ENCODE data around the gene PLA2G7. TPM values are rescaled to one million over a fixed set of nuclear protein-coding genes. Genes with fewer than 3 reads are reported as not detected.

The PLA2G7 gene
- total RNA-seq = under 1 TPM in 2 of 4 donors, not detected in 2; 0.26 to 0.29 TPM

GRCh38 chr6:46734867-46735719 lies at the start of gene PLA2G7:
PLA2G7 (minus strand) TSS chr6:46735375; CDS start chr6:46722891, 12,484 bp downstream.
- TF ChIP-seq CTCF (IDR thresholded peaks at IDR 0.05) (no peak), POLR2A (IDR thresholded peaks at IDR 0.05; ENCODE audit: low read depth) (no peak), EP300 (IDR thresholded peaks at IDR 0.05) (no peak), POLR2AphosphoS5 (IDR thresholded peaks at IDR 0.05) (no peak)
- H3K27ac ChIP-seq (replicated peaks in 1 of 4) = no peak within 1 kb of the TSS
- H3K9me3 ChIP-seq = no peaks in the 10 kb centered on the region
- peaks cover 8 to 18% (median 16%) of the 10 kb centered on the region in 4 donors for H3K4me1 ChIP-seq
- intact Hi-C loops (cut with DNase I) = no loop called here
- DNase-seq (ENCODE audit: extremely low spot score) = no peak
- peaks cover 0 to 39% (median 13%) of the 10 kb centered on the region in 4 donors for H3K27me3 ChIP-seq
- WGBS = under 1% methylated on average over 9 of the region's 73 CpGs
- H3K36me3 ChIP-seq = no peaks in the 10 kb centered on the region
- peak within 1 kb of the TSS; percentile 51 to 63 (median 60) for H3K4me3 ChIP-seq

GRCh38 chr6:46784535-46784934 lies 49.4 kb upstream of the PLA2G7 start:
- intact Hi-C loops (cut with DNase I) = loop anchor here (5.0 kb wide), 1 partner anchor 692 kb away; no protein-coding TSS in a partner anchor
- H3K27me3 ChIP-seq = no peaks in the 10 kb centered on the region
- WGBS = 75% methylated on average over 1 of the region's 1 CpG

GRCh38 chr6:46781478-46782378 lies 46.6 kb upstream of the PLA2G7 start:
- WGBS = 34% methylated on average over 6 of the region's 6 CpGs
- Histone ChIP-seq H3K27ac (replicated peaks in 1 of 4) (no peak overlapping the region), H3K4me1 (no peaks in the 10 kb centered on the region), H3K4me3 (no peak overlapping the region), H3K9me3 (no peaks in the 10 kb centered on the region), H3K27me3 (no peaks in the 10 kb centered on the region), H3K36me3 (no peaks in the 10 kb centered on the region)
- intact Hi-C loops (cut with DNase I) = loop anchor here (5.0 kb wide), 1 partner anchor 689 kb away; no protein-coding TSS in a partner anchor
- no peak for TF ChIP-seq POLR2A (IDR thresholded peaks at IDR 0.05; ENCODE audit: low read depth)
- peak; percentile 37 to 62 (median 47) for TF ChIP-seq CTCF (IDR thresholded peaks at IDR 0.05)
- DNase-seq (ENCODE audit: extremely low spot score) = no peak

More at GRCh38 chr6:46784535-46784934, 49.4 kb upstream of the PLA2G7 start:
- no peaks in the 10 kb centered on the region for H3K4me1 ChIP-seq
- no peak for TF ChIP-seq POLR2A (IDR thresholded peaks at IDR 0.05; ENCODE audit: low read depth)
- no peak for TF ChIP-seq POLR2AphosphoS5 (IDR thresholded peaks at IDR 0.05)
- no peak for TF ChIP-seq EP300 (IDR thresholded peaks at IDR 0.05)
- no peak for TF ChIP-seq CTCF (IDR thresholded peaks at IDR 0.05)
- no peaks in the 10 kb centered on the region for H3K9me3 ChIP-seq
- no peak for DNase-seq (ENCODE audit: extremely low spot score)
- H3K27ac ChIP-seq (replicated peaks in 1 of 4) = no peak overlapping the region
- no peaks in the 10 kb centered on the region for H3K36me3 ChIP-seq
- no peak overlapping the region for H3K4me3 ChIP-seq

GRCh38 chr6:46777476-46778346 lies 42.5 kb upstream of the PLA2G7 start:
- DNase-seq (ENCODE audit: extremely low spot score) = no peak
- H3K4me3 ChIP-seq = no peak overlapping the region
- no peaks in the 10 kb centered on the region for H3K4me1 ChIP-seq
- no peaks in the 10 kb centered on the region for H3K27me3 ChIP-seq
- no peaks in the 10 kb centered on the region for H3K9me3 ChIP-seq
- intact Hi-C loops (cut with DNase I) = no loop called here
- TF ChIP-seq CTCF (IDR thresholded peaks at IDR 0.05) (no peak), POLR2AphosphoS5 (IDR thresholded peaks at IDR 0.05) (no peak), POLR2A (IDR thresholded peaks at IDR 0.05; ENCODE audit: low read depth) (no peak), EP300 (IDR thresholded peaks at IDR 0.05) (no peak)
- H3K36me3 ChIP-seq = no peaks in the 10 kb centered on the region
- 84% methylated on average over 12 of the region's 12 CpGs for WGBS
- H3K27ac ChIP-seq (replicated peaks in 1 of 4) = no peak overlapping the region

Data from esophagus muscularis mucosa (tissue), 4 donors.